Right lobe of liver (tissue), 6 donors: ENCODE data around the gene AP2M1. TPM values are rescaled to one million over a fixed set of nuclear protein-coding genes. Genes with fewer than 3 reads are reported as not detected.

Experiments used
- ATAC-seq, 4 donors: fragments of 200-7000 bp; cut with Tn5 transposase; one replicate each; pipeline ENCODE4 v1.9.1; 2020; ENCODE audit warnings: mild to moderate bottlenecking in 4 of 4, moderate library complexity in 4 of 4
- DNase-seq, 3 donors: peaks; one replicate each; pipeline ENCODE4 v3.0.0-alpha.2; 2020
- H3K27ac ChIP-seq, 3 donors: fragments of 200-600 bp; one replicate each; pipeline ENCODE4 v1.8.0; 2022
- H3K27me3 ChIP-seq, 2 donors: fragments of 200-600 bp; one replicate each; pipeline ENCODE4 v1.8.0; 2022
- H3K36me3 ChIP-seq, 4 donors: fragments of 200-600 bp; sonication (generic) in 1 of 4; one replicate each; pipeline versions ENCODE4 v1.5.1 to v1.8.0; 2017 to 2022; ENCODE audit warnings: control low read depth in 1 of 4
- H3K4me1 ChIP-seq, 4 donors: fragments of 200-600 bp; sonication (generic) in 1 of 4; one replicate each; pipeline versions ENCODE4 v1.5.1 to v1.8.0; 2017 to 2022; ENCODE audit warnings: control low read depth in 1 of 4
- H3K4me3 ChIP-seq, 3 donors: fragments of 200-600 bp; one replicate each; pipeline ENCODE4 v1.8.0; 2022
- H3K9me3 ChIP-seq, 4 donors: fragments of 200-600 bp; sonication (generic) in 1 of 4; one replicate each; pipeline versions ENCODE4 v1.5.1 to v1.8.0; 2017 to 2022; ENCODE audit warnings: control low read depth in 1 of 4
- POLR2A ChIP-seq: fragments of 450-650 bp; IDR thresholded peaks from one replicate; pipeline ENCODE4 v1.6.1; 2017; ENCODE audit warnings: antibody characterized with exemption, mild to moderate bottlenecking
- WGBS: methylation state at CpG from one replicate; pipeline ENCODE4 v1.1.6; 2018; ENCODE audit warnings: low coverage, low lambda C conversion rate; ENCODE audit not compliant: insufficient coverage; ENCODE audit errors: missing lambda C conversion rate; 5-methylcytosine and 5-hydroxymethylcytosine counted together
- intact Hi-C, 2 donors: fragments of 100-400 bp; cut with DNase I; formaldehyde crosslinking; loops; one replicate each; pipeline versions ENCODE4 v1.11.2 to v1.14.1; 2022
- total RNA-seq, 6 experiments: library from RNA; depleted of rRNA in 2 of 6; stranded (reverse); fragments of >200 nt in 2 of 6; fragmentation: NEBNext Ultra II Directional in 3 of 6; extraction: Animal tissue kit (Norgen Biotek cat#: 25700) in 3 of 6; gene quantifications; one replicate each; pipeline versions ENCODE4 v1.1.0 to v1.2.4, GENCODE V29; 2016 to 2023
- TF ChIP-seq, protein P1 (sequence below), 4 donors: fragments of 200-600 bp in 3 of 4; fragments of 450-650 bp in 1 of 4; IDR thresholded peaks; one replicate each; pipeline versions ENCODE4 v1.5.1 to v1.8.0; 2016 to 2022; ENCODE audit warnings: antibody characterized with exemption in 4 of 4, mild to moderate bottlenecking in 2 of 4
- donor health status: DM: no; HTN: yes; CAD: no.
- donor health status: DM: no; HTN: no; CAD: no.
- donor health status: DM: no; HTN: no; CAD: no.
- donor health status: DM: no; HTN: yes; CAD: no.
- donor health status: DM: no; HTN: yes; CAD: no.

AP2M1 gene
- total RNA-seq, 6 experiments from 2014 or later = 87.4 to 119 (median 105) TPM

GRCh38 chr3:184166671-184167070, 8.0 kb upstream of the AP2M1 start:
- intact Hi-C loops = loop anchor here in 1 of 2 donors (10.0 kb wide), 1 partner anchor 138 kb away; no protein-coding TSS in a partner anchor
- no peak for ATAC-seq
- no CpG with 5 or more reads among the region's 6 CpGs for WGBS

DNA sequence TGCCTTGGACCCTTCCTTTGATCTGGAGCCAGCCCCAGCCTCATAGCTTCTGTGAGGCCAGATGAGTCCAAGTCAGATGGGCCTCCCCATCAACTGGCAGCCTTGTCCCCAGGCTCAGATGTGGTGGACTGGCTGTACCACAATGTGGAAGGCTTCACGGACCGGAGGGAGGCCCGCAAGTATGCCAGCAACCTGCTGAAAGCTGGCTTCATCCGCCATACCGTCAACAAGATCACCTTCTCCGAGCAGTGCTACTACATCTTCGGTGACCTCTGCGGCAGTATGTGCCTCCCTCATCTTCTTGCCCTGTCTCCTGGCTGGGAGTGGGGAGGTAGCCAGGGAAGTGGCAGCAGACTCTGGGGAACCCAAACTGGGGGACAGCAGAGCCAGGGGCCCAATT, 6.9 kb upstream of the AP2M1 start:
- Histone ChIP-seq H3K9me3 (no peaks in the 10 kb centered on the region), H3K4me1 (no peaks in the 10 kb centered on the region), H3K36me3 (peaks cover 8 to 65% (median 20%) of the 10 kb centered on the region in 4 donors), H3K27me3 (no peaks in the 10 kb centered on the region), H3K4me3 (no peak overlapping the region), H3K27ac (no peak overlapping the region)
- ATAC-seq = no peak
- no peak for TF ChIP-seq POLR2A
- TF ChIP-seq, protein P1, sequence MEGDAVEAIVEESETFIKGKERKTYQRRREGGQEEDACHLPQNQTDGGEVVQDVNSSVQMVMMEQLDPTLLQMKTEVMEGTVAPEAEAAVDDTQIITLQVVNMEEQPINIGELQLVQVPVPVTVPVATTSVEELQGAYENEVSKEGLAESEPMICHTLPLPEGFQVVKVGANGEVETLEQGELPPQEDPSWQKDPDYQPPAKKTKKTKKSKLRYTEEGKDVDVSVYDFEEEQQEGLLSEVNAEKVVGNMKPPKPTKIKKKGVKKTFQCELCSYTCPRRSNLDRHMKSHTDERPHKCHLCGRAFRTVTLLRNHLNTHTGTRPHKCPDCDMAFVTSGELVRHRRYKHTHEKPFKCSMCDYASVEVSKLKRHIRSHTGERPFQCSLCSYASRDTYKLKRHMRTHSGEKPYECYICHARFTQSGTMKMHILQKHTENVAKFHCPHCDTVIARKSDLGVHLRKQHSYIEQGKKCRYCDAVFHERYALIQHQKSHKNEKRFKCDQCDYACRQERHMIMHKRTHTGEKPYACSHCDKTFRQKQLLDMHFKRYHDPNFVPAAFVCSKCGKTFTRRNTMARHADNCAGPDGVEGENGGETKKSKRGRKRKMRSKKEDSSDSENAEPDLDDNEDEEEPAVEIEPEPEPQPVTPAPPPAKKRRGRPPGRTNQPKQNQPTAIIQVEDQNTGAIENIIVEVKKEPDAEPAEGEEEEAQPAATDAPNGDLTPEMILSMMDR (IDR thresholded peaks at IDR 0.05) = no peak
- no peak for DNase-seq
- intact Hi-C loops = loop anchor here in 1 of 2 donors (10.0 kb wide), 1 partner anchor 137 kb away; no protein-coding TSS in a partner anchor
- no CpG with 5 or more reads among the region's 8 CpGs for WGBS

More at GRCh38 chr3:184166671-184167070, 8.0 kb upstream of the AP2M1 start:
- TF ChIP-seq, protein P1 (IDR thresholded peaks at IDR 0.05) = no peak
- TF ChIP-seq POLR2A = no peak
- Histone ChIP-seq H3K4me1 (no peaks in the 10 kb centered on the region), H3K27me3 (no peaks in the 10 kb centered on the region), H3K4me3 (no peak overlapping the region), H3K36me3 (peaks cover 8 to 63% (median 22%) of the 10 kb centered on the region in 4 donors), H3K9me3 (no peaks in the 10 kb centered on the region), H3K27ac (no peak overlapping the region)
- DNase-seq = no peak

GRCh38 chr3:184168363-184169120, 6.1 kb upstream of the AP2M1 start:
- H3K27ac ChIP-seq = no peak overlapping the region
- H3K36me3 ChIP-seq = peaks cover 8 to 64% (median 20%) of the 10 kb centered on the region in 4 donors
- no peaks in the 10 kb centered on the region for H3K9me3 ChIP-seq
- H3K4me3 ChIP-seq = no peak overlapping the region
- H3K27me3 ChIP-seq = no peaks in the 10 kb centered on the region
- ATAC-seq = no peak
- TF ChIP-seq, protein P1 (IDR thresholded peaks at IDR 0.05) = no peak
- TF ChIP-seq POLR2A = no peak
- DNase-seq = no peak
- intact Hi-C loops = loop anchor here in 1 of 2 donors (10.0 kb wide), 1 partner anchor 136 kb away; no protein-coding TSS in a partner anchor
- H3K4me1 ChIP-seq = no peaks in the 10 kb centered on the region
- 82% methylated on average over 2 of the region's 9 CpGs for WGBS

DNA sequence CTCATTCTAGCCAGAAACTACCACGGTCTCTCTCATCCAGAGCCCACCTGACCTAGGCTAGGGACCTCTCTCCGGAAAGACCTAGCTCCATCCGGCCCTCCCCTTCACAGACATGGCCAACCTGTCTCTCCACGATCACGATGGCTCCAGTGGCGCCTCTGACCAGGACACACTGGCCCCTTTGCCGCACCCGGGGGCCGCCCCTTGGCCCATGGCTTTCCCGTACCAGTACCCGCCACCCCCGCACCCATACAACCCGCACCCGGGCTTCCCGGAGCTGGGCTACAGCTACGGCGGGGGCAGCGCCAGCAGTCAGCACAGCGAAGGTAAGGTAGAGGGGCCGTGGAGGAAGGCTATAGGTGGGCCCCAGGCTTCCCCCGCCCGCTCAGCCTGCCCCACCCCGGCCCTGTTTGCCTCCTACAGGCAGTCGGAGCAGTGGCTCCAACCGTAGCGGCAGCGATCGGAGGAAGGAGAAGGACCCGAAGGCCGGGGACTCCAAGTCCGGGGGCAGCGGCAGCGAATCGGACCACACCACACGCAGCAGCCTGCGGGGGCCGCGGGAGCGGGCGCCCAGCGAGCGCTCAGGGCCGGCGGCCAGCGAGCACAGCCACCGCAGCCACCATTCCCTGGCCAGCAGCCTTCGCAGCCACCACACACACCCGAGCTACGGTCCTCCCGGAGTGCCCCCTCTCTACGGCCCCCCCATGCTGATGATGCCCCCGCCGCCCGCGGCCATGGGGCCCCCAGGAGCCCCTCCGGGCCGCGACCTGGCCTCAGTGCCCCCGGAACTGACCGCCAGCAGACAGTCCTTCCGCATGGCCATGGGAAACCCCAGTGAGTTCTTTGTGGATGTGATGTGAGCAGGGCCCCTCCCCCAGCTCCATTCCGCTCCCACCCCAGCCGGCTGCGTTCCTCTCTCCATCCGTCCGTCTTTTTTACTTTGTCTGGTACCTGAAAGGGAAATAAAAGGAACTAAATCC, 4.5 kb upstream of the AP2M1 start:
- DNase-seq (no peak), ATAC-seq (no peak)
- no peak for TF ChIP-seq POLR2A
- TF ChIP-seq, protein P1 (IDR thresholded peaks at IDR 0.05) = no peak
- Histone ChIP-seq H3K4me3 (no peak overlapping the region), H3K36me3 (peaks cover 5 to 49% (median 20%) of the 10 kb centered on the region in 4 donors), H3K4me1 (peaks cover 0 to 3% (median 0%) of the 10 kb centered on the region in 4 donors), H3K9me3 (no peaks in the 10 kb centered on the region), H3K27ac (no peak overlapping the region), H3K27me3 (no peaks in the 10 kb centered on the region)
- intact Hi-C loops = loop anchor here in 1 of 2 donors (10.0 kb wide), 1 partner anchor 135 kb away; no protein-coding TSS in a partner anchor
- 90% methylated on average over 15 of the region's 66 CpGs for WGBS
